GM12874 (cell line): ENCODE data around the gene SCAMP3.

Experiments used
- CTCF ChIP-seq: IDR thresholded peaks from 2 replicates; pipeline ENCODE4 v1.5.1; 2011; ENCODE audit warnings: low read depth, mild to moderate bottlenecking, control low read depth, low read length, moderate library complexity; ENCODE audit not compliant: insufficient read depth

SCAMP3 gene

GRCh38 chr1:155226188-155226909 lies 35.8 kb downstream of the SCAMP3 start:
- peak; percentile 72 for TF ChIP-seq CTCF

GRCh38 chr1:155223047-155223446 lies 39.1 kb downstream of the SCAMP3 start:
- no peak for TF ChIP-seq CTCF

- no peak for TF ChIP-seq CTCF
These were observed 42.5 kb downstream of the SCAMP3 start for GRCh38 chr1:155219592-155220031.

- TF ChIP-seq CTCF = no peak
These were observed 43.1 kb downstream of the SCAMP3 start for GRCh38 chr1:155218854-155219591.

- no peak for TF ChIP-seq CTCF
These were observed 51.7 kb downstream of the SCAMP3 start for GRCh38 chr1:155210314-155211104.

- TF ChIP-seq CTCF = no peak
These were observed 52.8 kb downstream of the SCAMP3 start for GRCh38 chr1:155209312-155209721.

- TF ChIP-seq CTCF = no peak
These were observed 53.4 kb downstream of the SCAMP3 start, which contains the start of gene MTX1 for GRCh38 chr1:155208541-155209311. Gene MTX1 (plus strand): TSS chr1:155208695. CDS start chr1:155208805, 110 bp downstream.
